Erythroblast (primary cell): ENCODE measurements around the gene FILIP1L.
A peak's percentile ranks its signal among the peaks of the same experiment; 100 is the strongest.

Source experiments
- DNase-seq, 2 experiments: peaks; one replicate each; lab custom pipeline; 2025; lab: John Stamatoyannopoulos, UW
- GATA1 ChIP-seq: IDR thresholded peaks from 2 replicates; pipeline ENCODE4 v1.6.1; 2011; ENCODE audit warnings: low read depth, mild to moderate bottlenecking, control low read depth, low read length, moderate library complexity
- POLR2A ChIP-seq: IDR thresholded peaks from 2 replicates; pipeline ENCODE4 v1.6.1; 2011; ENCODE audit warnings: mild to moderate bottlenecking, low read length

The FILIP1L gene

GRCh38 chr3:100114413-100115030 lies at the start of gene FILIP1L:
Gene FILIP1L, minus strand, starts transcription at chr3:100114501.
- TF ChIP-seq GATA1 (no peak), POLR2A (no peak)

GRCh38 chr3:100163787-100164186 lies 49.5 kb upstream of the FILIP1L start:
- TF ChIP-seq GATA1 (no peak), POLR2A (no peak)

More at GRCh38 chr3:100114413-100115030, at the start of gene FILIP1L:
- DNase-seq = no peak

DNA sequence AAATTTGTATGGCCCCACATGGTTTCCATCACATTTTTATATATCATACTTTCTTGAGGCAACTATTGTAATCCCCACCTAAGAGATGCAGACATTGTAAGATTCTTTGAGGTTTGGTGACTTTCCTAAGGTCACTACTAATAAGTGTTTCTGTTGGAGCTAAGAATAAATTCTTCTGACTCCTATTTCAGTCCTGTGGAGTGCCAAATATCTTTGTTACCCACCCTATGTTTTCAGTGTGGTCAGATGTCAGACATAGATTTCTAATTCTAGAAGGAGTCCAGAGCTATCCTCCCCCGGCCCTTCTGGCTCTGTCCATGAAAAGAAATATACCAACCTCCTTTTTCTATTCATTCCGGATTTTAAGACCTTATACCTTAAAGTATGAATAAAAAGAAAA lies 46.2 kb upstream of the FILIP1L start:
- TF ChIP-seq GATA1 = no peak
- no peak for TF ChIP-seq POLR2A
- DNase-seq = no peak

More at GRCh38 chr3:100163787-100164186, 49.5 kb upstream of the FILIP1L start:
- no peak for DNase-seq

DNA sequence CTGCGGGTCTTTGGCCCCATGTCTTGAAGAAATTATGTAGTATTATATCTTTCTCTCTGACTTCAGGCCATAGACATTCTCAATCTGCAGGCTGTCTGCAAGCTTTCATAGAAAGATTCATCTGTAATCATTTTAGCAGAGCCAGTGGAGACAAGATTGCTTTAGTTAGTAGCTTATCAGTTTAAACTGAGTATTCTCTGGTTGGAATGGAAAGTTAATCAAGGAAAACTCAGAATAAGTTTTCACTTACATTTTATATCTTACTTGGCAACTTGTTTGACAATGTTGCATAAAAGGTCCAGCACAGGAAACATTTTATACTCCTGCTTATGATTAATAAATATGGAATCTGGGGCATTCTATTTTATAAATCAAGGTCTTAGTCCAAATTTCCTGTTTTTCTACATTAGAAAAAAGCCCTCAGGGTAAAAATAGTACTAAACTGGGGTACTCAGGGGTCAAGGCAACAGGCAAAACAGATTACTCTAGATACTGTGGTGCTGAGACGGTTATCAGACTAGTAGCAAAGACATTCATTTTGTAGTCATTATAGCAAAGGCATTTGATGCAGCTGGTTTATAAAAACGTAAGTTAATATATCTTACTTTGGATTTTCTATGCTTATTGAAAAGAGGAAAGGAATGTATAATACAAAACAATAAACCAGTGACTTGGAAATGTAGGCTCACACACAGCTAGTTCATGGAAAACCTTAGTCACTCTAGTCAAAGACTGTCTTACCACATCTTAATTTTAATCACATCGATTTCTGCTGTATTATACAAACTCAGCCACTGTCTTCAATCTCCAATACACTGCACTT lies 45.2 kb upstream of the FILIP1L start:
- DNase-seq = no peak
- TF ChIP-seq POLR2A = no peak
- no peak for TF ChIP-seq GATA1

GRCh38 chr3:100158918-100159330 lies 44.6 kb upstream of the FILIP1L start:
- TF ChIP-seq POLR2A (no peak), GATA1 (no peak)

DNA sequence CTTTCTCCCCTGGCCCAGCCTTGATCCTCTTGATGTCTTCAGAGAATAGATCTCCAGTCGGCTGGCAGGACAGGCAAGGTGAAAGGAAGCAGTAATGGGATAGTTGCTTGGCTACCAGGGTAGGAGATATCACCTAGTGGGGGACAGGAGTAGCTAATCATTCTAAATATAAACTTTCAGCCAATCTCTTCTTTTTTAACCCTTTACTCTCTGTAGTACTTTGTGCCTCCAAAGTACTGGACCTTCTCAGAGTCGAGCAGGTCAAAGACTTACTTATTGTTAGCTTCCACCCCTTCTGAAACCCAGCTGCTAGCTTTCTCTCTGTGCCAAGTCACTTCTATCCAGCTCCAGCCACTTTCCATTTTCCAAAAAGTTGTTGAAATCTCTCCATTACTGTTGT lies 43.4 kb upstream of the FILIP1L start:
- no peak for DNase-seq
- no peak for TF ChIP-seq POLR2A

More at GRCh38 chr3:100158918-100159330, 44.6 kb upstream of the FILIP1L start:
- no peak for DNase-seq

DNA sequence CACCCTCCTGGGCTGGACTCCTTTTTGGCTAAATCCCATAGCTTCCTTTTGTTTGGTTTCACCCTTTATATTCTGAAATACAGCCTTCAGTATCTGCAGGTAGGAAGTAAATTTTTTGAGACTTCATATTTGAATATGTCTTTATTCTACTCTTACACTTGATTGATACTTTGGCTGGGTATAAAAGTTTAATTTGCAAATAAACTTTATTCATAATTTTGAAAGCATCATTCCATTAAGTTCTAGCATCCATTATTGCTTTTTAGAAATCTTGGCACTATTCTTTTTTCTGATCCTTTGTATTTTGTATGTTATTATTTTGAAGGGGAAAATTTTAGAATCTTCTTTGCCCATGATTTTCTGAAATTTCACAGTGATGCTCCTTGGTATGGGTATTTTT lies 41.3 kb upstream of the FILIP1L start:
- no peak for DNase-seq
- TF ChIP-seq POLR2A (no peak), GATA1 (no peak)

DNA sequence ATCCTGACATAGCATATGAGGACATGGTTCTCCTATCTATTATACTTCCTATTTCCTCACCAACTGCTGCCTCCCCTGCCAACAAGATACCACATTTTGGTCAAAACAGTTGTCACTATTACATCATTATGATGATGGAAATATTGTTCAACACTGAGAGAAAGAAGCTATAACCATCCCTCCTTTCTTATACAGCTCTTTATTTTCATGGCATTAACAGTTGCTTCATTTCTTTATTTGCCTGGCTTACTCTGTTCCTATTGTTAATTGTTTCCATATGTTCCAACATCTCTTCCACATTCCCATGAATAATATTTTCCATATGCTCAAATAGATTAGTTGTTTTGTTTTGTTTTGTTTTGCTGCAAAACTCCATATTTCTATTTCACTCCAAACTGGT lies 40.8 kb upstream of the FILIP1L start:
- TF ChIP-seq POLR2A (no peak), GATA1 (no peak)
- no peak for DNase-seq

- no peak for DNase-seq
- no peak for TF ChIP-seq GATA1
Observed at GRCh38 chr3:100154171-100154570, 39.9 kb upstream of the FILIP1L start.

DNA sequence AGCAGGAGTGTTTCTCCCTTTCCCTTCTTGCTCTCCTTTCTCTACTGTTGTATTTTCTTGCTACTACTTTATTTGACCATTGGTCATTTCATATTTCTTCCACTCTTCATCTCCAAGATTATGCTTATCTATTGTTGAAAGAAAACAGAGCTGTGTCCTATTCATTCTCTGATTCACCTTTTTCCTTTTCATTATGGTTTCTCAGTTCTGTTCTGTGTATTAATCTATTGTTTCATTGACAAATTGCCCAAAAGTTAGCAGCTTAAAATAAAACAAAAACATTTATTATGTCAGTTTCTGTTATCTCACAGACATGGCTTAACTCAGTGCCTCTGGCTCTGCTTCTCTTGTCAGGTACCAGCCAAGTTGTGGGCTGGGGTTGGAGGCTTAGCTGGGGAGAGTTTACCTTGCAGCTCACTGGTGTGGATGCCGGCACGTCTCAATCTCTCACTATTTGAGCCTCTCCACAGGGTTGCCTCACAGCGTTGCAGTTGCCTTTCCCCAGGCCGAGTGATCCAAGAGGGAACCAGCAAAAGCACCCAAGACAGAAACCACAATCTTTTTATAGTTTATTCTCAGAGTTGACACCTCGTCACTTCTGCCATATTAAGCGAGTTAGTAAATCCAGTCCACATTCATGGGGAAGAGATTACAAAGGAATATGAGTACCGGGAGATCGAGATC lies 36.9 kb upstream of the FILIP1L start:
- DNase-seq = no peak
- no peak for TF ChIP-seq POLR2A
- no peak for TF ChIP-seq GATA1

- no peak for DNase-seq
- TF ChIP-seq POLR2A (no peak), GATA1 (no peak)
Observed at GRCh38 chr3:100150473-100150872, 36.2 kb upstream of the FILIP1L start.

GRCh38 chr3:100149713-100150415 lies 35.6 kb upstream of the FILIP1L start:
- no peak for DNase-seq
- TF ChIP-seq GATA1 = no peak
- TF ChIP-seq POLR2A = no peak

GRCh38 chr3:100149130-100149529 lies 34.8 kb upstream of the FILIP1L start:
- TF ChIP-seq GATA1 = no peak
- TF ChIP-seq POLR2A = no peak
- DNase-seq = peak in 1 of 2 experiments; percentile 16
